IPS DF 19.7 (cell line): Measurements from ENCODE around the gene PTPN23.

ENCODE experiments used
- DNase-seq: peaks from one replicate; pipeline ENCODE4 v3.0.0-alpha.2; 2013; ENCODE audit warnings: low read depth, low spot score

The PTPN23 gene

DNA sequence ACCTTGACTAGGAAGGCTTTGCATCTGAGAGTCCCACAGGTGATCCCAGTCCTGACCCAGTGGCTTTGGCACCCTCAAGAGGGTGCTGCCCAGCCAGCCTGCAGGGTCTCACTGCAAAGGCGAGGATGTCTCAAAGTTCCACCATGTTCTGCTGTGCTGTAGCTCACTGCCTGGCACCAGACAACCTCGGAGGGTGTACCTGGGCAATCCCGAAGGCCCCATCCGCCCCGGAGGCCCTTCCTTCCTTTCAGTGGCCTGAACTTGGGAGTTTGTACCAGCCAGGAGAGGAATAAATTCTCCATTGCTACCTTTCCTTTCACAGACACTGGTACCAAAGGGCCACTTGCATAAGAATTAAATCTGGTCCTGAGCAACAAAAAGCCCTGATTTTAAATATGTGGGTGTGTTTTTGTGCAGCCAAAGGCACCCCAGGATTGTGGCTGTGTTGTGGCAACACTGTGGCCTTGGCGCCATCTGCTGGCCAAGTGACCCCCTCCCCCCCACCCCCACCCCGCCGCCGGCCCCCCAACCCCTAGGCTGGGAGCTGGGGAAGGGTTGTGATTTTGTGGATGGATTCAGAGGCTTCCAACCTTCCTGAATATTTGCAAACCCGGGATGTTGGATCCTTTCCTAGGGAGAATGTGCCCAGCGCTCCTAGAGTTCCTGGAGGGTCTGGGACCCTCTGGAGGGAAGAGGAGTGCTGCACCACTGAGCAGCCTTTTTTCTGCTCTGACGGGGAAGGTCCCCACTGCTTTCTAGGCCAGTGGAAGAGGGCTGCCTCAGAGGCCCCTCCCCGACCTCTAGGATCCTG lies 9.7 kb upstream of the PTPN23 start:
- DNase-seq = no peak

DNA sequence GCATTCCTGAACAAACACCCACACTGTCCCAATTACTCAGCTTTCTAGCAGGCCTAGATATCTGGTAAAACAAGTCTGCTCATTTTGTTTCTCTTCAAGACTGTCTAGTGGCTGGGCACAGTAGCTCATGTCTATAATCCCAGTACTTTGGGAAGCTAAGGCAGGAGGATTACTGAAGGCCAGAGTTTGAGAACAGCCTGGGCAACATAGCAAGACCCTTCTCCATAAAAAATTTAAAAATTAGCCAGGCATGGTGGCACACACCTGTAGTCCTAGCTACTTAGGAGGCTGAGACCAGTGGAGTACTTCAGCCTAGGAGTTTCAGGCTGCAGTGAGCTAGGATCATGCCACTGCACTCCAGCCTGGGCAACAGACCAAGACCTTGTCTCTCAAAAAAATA lies 6.2 kb upstream of the PTPN23 start:
- DNase-seq = no peak

DNA sequence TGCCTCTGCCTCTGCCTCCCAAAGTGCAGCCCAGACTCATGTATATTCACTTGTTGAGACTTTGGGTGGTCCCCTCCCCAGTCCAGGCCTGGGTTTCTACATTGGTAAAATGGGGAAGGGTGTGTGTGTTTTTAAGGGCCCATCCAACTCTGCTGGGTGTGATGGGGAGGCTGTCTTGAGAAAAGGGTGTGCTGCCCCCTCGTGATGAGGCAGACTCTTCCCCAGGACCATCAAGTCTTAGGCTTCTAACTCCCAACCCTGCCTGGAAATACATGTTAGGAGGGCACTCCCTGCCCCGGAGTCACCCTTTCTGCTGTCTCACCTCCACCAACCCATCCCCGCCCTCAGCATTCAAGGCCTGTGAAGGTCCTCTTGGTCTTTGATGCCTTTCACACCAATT lies 4.4 kb upstream of the PTPN23 start:
- no peak for DNase-seq

DNA sequence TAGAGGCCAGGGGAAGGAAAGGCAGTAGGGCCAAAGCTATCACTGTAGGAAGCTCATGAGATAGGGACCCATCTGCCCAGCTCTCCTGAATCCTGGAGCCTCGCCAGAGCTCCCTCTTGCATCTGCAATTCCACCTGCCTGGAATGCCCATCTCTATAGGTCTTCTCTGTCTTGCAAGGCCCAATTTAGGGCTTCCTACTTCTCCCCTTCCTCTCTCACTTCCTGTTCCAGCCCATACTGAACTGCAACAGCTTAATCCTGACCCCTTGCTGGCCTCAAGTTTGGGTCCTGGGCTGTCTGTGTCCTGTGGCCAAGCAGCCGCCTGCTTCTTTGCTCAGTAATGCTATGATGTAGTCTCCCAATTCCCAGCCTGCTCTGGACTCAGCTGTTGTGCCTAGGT lies 3.6 kb upstream of the PTPN23 start:
- DNase-seq = no peak

DNA sequence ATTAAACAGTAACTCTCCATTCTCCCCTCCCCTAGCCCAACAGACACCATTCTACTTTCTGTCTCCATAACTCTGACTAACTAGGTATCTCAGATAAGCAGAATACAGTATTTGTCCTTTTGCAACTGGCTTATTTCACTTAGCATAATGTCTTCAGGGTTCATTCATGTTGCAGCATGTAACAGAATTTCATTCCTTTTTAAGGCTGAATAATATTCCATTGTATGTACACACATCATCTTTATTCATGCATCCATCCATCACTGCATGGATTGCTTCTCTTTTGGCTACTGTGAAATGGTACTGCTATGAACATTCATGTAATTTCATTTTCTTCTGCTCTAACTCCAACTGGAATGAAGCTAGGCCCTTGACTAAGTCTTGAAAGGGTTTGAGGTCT lies 2.0 kb upstream of the PTPN23 start:
- DNase-seq = no peak

DNA sequence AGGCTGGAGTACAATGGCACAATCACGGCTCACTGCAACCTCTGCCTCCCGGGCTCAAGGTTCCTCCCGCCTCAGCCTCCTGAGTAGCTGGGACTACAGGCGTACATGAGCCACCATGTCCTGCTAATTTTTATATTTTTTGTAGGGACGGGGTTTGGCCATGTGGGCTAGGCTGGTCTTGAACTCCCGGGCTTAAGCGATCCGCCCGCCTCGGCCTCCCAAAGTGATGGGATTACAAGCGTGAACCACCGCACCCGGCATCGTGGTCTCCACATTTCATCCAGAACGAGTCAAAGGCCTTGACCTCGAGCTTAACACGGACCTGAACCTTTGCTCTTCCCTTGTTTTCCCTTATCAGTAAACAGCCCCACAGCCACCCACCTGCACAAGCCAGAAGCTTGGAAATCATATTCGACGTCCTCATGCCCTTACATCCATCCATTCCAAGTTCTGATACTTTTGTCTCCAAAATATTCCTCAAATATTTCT lies 1.4 kb upstream of the PTPN23 start:
- DNase-seq = no peak

DNA sequence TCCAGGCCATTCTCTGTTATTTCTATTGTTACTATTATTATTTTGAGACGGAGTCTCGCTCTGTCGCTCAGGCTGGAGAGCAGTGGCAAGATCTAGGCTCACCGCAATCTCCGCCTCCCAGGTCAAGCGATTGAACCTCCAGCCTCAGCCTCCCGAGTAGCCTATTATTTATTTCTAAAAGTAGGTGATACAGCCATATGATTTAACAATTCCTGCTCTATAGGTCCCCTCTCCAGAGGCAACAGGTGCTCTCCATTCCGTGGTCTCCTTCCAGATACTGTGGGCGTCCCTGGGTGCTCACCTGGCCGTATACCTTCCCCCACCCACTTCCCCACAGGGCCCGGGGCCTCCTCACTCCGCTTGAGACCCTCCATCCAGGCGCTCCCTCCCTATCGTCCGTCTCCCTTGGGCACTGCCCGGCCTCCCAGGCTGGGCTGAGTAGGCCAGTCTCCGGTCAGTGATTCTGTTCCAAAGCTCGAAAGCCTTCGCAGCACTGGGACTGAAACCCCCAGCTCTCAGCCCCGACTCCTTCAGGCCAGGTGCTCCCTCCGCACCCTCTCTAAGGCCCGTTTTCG lies 708 bp upstream of the PTPN23 start:
- DNase-seq = no peak

DNA sequence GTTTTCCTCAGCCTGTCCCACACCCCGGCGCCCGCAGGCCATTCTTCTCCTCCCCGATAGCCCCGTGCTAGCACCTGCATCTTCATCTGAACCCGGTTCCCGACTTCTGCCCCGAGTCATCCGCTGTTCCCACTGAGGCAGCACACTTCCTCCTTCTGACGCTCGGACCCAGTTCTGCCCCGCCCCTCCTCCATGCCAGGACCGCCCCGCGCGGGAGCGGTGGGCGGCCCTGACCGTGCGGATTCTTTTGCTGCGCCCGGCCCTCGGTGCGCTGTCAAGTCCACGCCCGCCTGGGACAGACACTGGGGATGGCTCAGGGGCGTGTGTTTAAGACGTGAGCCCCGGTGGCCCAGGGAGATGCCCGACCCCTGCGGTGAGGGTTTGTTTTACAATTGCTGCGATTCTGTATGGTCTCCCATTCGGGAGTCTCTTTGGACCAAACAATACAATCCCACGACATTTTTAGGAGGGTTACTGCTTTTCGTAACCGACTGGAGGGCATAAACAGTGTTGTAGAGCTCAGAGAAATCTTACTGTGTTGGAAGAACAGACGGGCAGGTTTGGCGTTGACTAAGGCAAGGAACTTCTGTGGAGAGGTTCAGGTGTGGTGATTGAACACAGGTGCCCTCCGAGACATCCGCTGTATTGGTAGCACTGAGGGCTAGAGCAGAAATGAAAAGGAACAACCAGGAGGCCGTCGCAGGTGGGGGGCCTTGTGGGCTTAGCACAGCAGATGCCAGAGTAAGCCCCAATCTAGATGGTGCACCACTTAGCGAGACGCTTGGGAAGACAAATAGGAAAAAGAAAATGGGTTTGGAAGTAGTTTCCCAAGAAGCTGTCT lies 716 bp downstream of the PTPN23 start:
- DNase-seq = no peak

DNA sequence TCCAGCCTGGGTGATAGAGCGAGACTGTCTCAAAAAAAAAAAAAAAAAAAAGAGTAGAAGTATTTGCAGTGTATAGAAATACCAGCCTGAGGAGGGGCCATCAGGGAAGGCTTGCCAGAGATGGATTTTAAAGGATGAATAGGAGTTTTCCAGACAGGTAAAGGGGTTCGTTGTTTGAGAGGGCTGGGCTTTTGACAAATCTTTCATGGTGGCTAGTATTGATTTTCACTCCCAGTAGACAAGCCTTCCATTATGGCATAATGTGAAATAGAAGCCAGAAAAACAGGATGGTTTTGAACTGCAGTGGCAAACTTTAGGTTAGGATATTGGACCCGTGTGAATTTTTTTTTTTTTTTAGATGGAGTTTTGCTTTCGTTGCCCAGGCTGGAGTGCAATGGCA lies 3.6 kb downstream of the PTPN23 start:
- no peak for DNase-seq

DNA sequence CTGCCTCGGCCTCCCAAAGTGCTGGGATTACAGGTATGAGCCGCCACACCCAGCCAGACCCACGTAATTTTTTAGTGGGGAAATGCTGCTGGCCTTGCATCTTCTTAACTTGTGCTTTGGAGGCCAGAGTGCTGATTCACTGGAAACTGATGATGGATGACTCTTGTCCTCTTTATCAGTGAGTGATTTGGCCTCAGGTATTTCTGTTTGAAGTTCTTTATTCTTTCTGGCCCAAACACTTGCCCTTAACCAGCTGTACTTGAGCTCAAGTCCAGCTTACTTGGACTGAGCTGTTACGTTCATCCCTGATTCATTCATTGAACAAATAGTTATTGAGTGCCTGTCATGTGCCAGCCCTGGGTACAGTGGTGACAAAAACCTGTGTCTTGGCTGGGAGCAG lies 4.2 kb downstream of the PTPN23 start:
- no peak for DNase-seq

DNA sequence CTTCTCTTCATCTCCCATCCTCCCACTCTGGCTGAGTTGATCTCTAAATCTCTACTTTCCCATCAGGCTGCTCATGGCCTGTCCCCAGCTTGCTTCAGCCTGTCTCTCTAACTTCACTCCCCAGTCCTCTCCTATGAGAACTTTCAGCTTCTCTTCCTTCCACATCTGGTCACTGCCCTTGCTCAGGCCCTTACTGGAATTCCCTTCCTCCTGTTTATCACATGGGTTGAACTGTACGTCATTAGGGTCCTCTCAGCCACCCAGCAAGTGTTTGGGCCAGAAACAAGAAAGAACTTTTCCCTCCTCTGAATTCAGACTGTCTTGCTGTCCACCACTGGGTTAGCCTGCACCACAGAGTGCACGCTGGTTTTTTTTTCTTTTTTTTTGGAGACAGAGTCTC lies 5.0 kb downstream of the PTPN23 start:
- DNase-seq = no peak

DNA sequence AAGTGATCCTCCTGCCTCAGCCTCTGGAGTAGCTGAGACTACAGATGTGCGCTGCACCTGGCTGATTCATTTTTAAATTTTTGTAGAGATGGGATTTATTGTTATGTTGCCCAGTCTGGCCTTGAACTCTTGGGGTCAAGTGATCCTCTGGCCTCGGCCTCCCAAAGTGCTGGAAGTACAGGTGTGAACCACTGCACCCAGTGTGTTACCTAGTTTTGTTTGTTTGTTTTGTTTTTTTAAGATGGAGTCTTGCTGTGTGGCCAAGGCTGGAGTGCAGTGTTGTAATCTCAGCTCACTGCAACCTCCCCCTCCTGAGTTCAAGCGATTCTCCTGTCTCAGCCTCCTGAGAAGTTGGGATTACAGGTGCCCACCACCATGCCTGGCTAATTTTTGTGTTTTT lies 12.1 kb downstream of the PTPN23 start:
- no peak for DNase-seq

DNA sequence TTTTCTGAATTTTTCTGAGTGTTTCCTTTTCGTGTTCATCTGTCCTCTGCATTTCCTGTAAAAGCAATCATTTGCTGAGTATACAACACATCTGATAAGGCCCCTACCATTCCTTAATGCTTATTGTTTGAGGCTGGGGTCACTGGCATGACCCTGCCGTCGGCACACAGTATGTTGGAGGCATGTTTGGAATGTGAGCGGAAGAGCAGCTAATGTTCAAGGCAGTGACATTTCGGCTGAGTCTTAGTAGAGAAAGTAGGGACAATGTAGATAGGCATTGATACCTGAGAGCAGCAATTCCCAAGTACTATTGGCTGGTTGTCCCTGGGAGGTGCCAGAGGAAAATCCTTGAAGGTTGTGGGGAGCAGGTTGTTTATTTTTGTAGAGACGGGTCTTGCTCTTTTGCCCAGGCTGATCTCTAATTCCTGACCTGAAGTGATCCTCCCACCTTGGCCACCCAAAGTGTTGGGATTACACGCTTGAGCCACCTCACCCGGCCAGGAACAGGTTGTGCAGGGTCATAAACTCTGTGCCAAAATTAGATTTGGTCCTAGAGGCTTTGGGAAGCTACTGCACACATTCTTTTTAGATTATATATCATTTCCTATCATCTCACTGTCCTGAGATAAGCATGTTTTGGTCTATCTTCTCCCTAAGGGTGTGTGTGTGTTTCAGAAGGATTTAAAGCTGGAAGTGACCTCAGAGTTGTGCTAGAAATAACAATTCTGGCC lies 13.5 kb downstream of the PTPN23 start:
- no peak for DNase-seq

DNA sequence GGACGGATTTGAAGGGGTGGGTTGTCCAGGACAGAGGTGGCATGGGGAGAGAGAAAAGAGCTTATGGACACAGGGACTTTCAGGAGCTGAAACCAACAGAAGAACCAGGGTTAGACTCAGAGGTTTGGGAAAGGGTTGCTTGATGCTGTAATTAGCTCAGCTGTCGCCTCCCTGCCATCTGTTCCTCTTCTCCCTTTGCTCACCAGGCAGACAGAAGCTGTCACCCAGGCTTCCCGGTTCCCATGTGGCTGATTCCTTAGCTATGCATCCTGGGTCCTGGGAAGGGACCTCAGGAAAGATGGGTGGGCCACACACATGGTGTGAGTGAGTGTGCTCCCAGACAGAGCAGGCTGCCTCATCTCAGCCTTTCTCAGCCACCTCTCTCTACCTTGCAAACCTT lies 14.1 kb downstream of the PTPN23 start:
- DNase-seq = no peak

DNA sequence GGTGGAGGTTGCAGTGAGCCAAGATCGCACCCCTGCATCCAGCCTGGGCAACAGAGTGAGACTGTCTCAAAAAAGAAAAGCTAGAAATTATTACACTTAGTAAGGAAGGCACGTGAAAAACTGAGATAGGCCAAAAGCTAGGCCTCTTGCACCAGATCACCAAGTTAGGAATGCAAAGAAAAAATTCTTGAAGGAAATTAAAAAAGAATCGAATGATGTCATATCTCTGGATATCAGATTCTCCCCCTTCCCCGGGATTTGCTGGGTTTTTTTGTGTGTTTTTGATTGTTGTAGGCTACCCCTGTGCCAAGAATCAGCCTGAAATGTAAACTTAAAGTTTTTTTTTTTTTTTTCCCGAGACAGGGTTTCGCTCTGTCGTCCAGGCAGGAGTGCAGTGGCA lies 17.4 kb downstream of the PTPN23 start:
- no peak for DNase-seq

DNA sequence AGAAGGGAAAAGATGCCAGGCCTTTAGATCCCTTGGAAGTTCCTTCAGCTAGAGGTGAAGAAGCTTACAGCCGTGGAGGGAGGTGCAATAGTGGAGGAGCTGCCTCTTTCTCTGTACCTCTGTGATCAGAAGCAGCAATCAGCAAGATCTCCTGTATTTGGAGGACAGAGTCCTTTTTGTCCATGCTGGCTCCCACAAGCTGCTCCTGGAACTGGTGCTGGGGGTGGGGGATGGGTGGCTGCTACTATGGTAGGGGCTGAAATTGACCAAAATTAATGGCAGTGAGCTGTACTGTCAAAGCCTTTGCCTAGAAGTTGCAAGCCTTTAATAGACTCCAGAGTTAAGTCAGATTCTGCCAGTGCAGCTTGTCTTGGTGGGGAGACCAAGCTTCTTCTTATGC lies 18.2 kb downstream of the PTPN23 start:
- DNase-seq = no peak

DNA sequence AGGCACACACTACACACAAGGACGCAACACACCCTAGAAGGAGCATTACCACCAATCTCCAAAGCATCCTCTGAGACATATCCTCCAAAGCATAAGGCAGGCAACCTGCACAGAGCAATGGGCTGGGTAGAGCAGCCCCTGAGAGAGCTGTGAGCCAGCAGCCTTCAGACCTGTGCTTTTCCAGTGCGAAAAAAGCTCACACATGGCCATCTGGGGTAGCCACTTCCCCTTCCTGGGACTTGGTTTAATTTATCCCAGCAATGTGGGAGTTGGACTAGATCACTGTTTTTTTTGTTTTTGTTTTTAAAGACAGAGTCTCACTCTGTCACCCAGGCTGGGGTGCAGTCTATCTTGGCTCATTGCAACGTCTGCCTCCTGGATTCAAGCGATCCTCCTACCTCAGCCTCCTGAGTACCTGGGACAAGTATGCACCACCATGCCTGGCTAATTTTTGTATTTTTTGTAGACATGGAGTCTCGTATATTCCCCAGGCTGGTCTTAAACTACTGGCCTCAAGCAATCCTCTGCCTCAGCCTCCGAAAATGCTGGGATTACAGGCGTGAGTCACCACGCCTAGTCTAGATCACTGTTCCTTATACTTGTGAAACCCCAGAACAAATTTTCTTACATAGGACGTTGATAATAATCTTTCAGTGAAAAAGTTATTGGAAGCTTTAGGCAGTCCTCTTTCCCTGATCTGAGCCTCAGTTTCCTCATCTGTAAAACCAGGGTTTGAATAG lies 18.9 kb downstream of the PTPN23 start:
- no peak for DNase-seq

DNA sequence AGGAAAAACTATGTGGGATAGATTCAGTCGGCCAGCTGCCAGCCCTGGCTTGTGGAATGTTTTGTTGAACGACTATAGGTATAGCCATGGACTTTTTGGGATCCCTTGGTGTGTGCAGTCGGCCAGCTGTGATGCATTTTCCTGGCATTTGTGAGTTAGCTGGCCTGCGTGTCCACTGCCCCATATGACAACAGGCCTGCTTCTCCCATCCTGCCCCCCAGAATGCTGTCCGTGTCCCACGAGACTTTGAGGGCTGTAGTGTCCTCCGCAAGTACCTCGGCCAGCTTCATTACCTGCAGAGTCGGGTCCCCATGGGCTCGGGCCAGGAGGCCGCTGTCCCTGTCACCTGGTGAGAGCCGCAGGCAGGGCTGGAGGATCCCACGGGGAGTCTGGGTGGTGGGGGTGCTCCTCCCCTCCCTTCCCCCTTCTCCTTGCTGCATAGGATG lies 23.6 kb downstream of the PTPN23 start:
- DNase-seq = no peak

DNA sequence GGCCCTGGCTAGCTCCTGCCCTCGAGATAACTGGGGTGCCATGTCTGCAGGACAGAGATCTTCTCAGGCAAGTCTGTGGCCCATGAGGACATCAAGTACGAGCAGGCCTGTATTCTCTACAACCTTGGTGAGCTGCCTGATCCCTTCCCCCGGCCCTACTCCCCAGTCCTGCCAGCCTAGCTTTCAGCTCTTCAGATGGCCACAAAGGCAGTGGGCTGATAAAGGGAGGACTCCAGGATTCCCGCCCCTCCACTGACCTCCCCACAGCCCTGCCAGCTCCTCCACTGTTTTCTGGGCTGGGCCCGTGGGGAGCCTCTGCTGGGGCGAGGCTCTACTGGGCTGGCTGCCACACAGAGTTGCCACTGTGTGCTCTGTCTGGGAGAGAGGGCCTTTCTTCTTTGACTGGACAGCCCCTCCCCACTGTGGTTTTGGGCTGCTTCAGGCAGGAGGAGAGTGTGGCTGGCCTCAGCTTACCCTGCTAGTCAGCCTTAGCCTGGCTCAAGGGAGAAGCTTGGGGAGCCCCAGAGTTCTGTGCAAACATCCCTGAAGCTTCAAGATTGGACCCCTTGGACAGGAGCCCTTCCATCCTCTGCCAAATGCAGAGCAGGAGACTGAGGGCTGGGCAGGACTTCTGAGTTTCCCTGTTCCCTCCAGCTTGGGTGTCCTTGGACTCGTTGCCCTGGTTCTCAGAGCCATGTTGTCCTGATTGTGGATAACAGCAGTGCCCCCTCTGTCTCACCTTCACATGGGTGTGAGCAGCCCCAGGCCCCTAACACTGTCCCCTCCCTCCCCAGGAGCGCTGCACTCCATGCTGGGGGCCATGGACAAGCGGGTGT lies 24.4 kb downstream of the PTPN23 start:
- no peak for DNase-seq
